ENCODE results near the gene NAV1.
"Not testable (repeated sequence)": the region's sequence is repeated elsewhere in the genome, so short reads cannot be mapped to it uniquely, and the experiment has no call there.

Gene NAV1

GRCh38 chr1:201538612-201539551 is at the start of gene NAV1:
Gene NAV1 (plus strand): TSS chr1:201539127. CDS start chr1:201622885, 83,758 bp downstream.
- peak; percentile 51 to 95 (median 71) for DNase-seq
- intact Hi-C loops (cut with DNase I), result no loop called here

GRCh38 chr1:201489643-201490261 is 49.2 kb upstream of the NAV1 start:
- peak in 1 of 10 donors; percentile 29 for DNase-seq
- intact Hi-C loops (cut with DNase I), result no loop called here

GRCh38 chr1:201490708-201491131 is 48.2 kb upstream of the NAV1 start:
- intact Hi-C loops (cut with DNase I), result no loop called here
- peak in 1 of 10 donors; percentile 14 for DNase-seq

GRCh38 chr1:201491896-201492511 is 46.9 kb upstream of the NAV1 start:
- intact Hi-C loops (cut with DNase I), result no loop called here
- peak in 1 of 10 donors; percentile 20 for DNase-seq

GRCh38 chr1:201493026-201493656 is 45.8 kb upstream of the NAV1 start:
- peak in 1 of 10 donors; percentile 26 for DNase-seq
- intact Hi-C loops (cut with DNase I), result not testable (repeated sequence)

- peak in 1 of 10 donors; percentile 64 for DNase-seq
- intact Hi-C loops (cut with DNase I), result no loop called here
Measured at GRCh38 chr1:201493757-201494617, 44.9 kb upstream of the NAV1 start.

GRCh38 chr1:201495551-201496295 is 43.2 kb upstream of the NAV1 start:
- intact Hi-C loops (cut with DNase I), result no loop called here
- peak; percentile 73 to 97 (median 82) for DNase-seq

- peak in 1 of 10 donors; percentile 74 for DNase-seq
- intact Hi-C loops (cut with DNase I), result no loop called here
Measured at GRCh38 chr1:201496296-201496690, 42.6 kb upstream of the NAV1 start.

- intact Hi-C loops (cut with DNase I), result no loop called here
- peak in 1 of 10 donors; percentile 77 for DNase-seq
Measured at GRCh38 chr1:201497935-201498509, 40.9 kb upstream of the NAV1 start.

GRCh38 chr1:201498621-201499020 is 40.3 kb upstream of the NAV1 start:
- DNase-seq, result peak in 1 of 10 donors; percentile 58
- intact Hi-C loops (cut with DNase I), result no loop called here

GRCh38 chr1:201499191-201499590 is 39.7 kb upstream of the NAV1 start:
- intact Hi-C loops (cut with DNase I), result no loop called here
- DNase-seq, result no peak

- peak; percentile 68 to 97 (median 80) for DNase-seq
- intact Hi-C loops (cut with DNase I), result no loop called here
Measured at GRCh38 chr1:201499795-201500669, 38.9 kb upstream of the NAV1 start.

GRCh38 chr1:201500670-201501120 is 38.2 kb upstream of the NAV1 start:
- intact Hi-C loops (cut with DNase I), result no loop called here
- DNase-seq, result peak in 1 of 10 donors; percentile 21

GRCh38 chr1:201501144-201501543 is 37.8 kb upstream of the NAV1 start:
- intact Hi-C loops (cut with DNase I), result no loop called here
- no peak for DNase-seq

GRCh38 chr1:201501812-201502510 is 37.0 kb upstream of the NAV1 start:
- no peak for DNase-seq
- intact Hi-C loops (cut with DNase I), result no loop called here

- intact Hi-C loops (cut with DNase I), result no loop called here
- no peak for DNase-seq
Measured at GRCh38 chr1:201502511-201502857, 36.4 kb upstream of the NAV1 start.
